H54 (cell line): ENCODE data around the gene FGD4.
A peak's percentile ranks its signal among the peaks of the same experiment; 100 is the strongest.

Source experiments
- DNase-seq: peaks from one replicate; pipeline ENCODE4 v3.0.0; 2011; ENCODE audit warnings: low spot score, mixed read lengths; ENCODE audit not compliant: insufficient read length
- FAIRE-seq: peaks from 3 replicates; lab custom pipeline; 2011; peaks lifted over from hg19 to GRCh38; lab: Jason Lieb, UNC
- POLR2A ChIP-seq: IDR thresholded peaks from 2 replicates; pipeline ENCODE4 v1.6.1; 2011; ENCODE audit warnings: low read depth, mild to moderate bottlenecking, low read length

FGD4 gene

DNA sequence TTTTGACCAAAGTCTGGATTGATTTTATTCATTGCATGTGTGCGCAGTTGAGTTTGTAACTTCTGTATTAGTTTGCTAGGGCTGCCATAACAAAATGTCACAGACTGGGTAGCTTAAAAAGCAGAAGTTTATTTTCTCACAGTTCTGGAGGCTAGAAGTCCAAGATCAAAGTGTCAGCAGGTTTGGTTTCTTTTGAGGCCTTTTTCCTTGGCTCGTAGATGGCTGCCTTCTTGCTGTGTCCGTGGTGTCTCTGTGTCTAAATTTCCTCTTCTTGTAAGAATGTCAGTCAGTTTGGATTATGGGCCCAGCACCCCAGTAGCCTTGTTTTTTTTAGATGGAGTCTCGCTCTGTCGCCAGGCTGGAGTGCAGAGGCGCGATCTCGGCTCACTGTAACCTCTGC, 291.6 kb downstream of the FGD4 start:
- FAIRE-seq (no peak), DNase-seq (no peak)
- no peak for TF ChIP-seq POLR2A

- no peak for FAIRE-seq
- DNase-seq = no peak
- TF ChIP-seq POLR2A = no peak
These were observed 293.0 kb downstream of the FGD4 start for GRCh38 chr12:32692358-32692757.

- TF ChIP-seq POLR2A = no peak
- FAIRE-seq = peak; percentile 50
These were observed 293.7 kb downstream of the FGD4 start for GRCh38 chr12:32693036-32693435.

More at GRCh38 chr12:32693036-32693435, 293.7 kb downstream of the FGD4 start:
- no peak for DNase-seq
